Choroid plexus epithelial cell (primary cell): Measurements from ENCODE around the gene STKLD1.

Source experiments
- DNase-seq: peaks from one replicate; pipeline ENCODE4 v3.0.0-alpha.2; 2010; ENCODE audit warnings: low read depth
- H3K4me3 ChIP-seq: 2 replicates; pipeline ENCODE4 v1.5.1; 2011; ENCODE audit warnings: low read depth, mild to moderate bottlenecking, control low read depth, low read length, moderate library complexity
- TF ChIP-seq, protein P1 (sequence below): conservative IDR thresholded peaks from 2 replicates; pipeline ENCODE4 v1.5.1; 2011; ENCODE audit warnings: low read depth, mild to moderate bottlenecking, control low read depth, inconsistent platforms, low read length, moderate library complexity

STKLD1 gene

DNA sequence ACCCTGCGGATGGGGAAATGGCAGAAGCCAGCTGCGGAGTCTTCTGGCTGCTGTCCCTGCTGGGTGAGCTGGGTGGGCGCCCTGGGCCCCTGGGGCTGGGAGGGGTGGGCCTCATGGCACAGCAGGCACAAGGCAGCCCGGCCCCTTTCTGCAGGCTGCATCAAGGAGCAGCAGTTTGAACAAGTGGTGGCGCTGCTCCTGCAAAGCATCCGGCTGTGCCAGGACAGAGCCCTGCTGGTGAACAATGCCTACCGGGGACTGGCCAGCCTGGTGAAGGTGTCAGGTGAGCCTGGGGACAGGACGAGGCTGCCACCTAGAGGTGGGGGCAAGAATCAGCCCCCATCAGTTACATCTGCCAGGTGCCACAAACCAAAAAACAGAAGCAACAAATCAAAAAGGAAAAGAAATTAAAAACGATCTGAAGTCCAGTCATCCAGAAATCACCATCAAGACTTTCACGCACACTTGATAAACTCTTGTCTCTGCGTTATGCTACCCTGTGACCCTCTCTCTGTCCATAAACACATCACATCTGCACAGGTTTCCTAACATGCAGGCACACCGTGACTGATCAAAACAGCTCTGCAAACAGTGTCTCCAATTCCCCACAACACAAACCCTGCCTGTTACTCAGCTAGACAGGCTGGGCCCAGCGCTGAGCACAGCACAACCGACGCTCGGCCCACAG lies 27.7 kb downstream of the STKLD1 start:
- TF ChIP-seq, protein P1, sequence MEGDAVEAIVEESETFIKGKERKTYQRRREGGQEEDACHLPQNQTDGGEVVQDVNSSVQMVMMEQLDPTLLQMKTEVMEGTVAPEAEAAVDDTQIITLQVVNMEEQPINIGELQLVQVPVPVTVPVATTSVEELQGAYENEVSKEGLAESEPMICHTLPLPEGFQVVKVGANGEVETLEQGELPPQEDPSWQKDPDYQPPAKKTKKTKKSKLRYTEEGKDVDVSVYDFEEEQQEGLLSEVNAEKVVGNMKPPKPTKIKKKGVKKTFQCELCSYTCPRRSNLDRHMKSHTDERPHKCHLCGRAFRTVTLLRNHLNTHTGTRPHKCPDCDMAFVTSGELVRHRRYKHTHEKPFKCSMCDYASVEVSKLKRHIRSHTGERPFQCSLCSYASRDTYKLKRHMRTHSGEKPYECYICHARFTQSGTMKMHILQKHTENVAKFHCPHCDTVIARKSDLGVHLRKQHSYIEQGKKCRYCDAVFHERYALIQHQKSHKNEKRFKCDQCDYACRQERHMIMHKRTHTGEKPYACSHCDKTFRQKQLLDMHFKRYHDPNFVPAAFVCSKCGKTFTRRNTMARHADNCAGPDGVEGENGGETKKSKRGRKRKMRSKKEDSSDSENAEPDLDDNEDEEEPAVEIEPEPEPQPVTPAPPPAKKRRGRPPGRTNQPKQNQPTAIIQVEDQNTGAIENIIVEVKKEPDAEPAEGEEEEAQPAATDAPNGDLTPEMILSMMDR, result peak; percentile 72
- H3K4me3 ChIP-seq, result no peak overlapping the region
- peak; percentile 41 for DNase-seq

GRCh38 chr9:133404454-133405002 lies 28.4 kb downstream of the STKLD1 start:
- H3K4me3 ChIP-seq, result no peak overlapping the region
- TF ChIP-seq, protein P1, result no peak
- no peak for DNase-seq

GRCh38 chr9:133405508-133406438 lies 29.6 kb downstream of the STKLD1 start:
- TF ChIP-seq, protein P1, result no peak
- no peak for DNase-seq
- H3K4me3 ChIP-seq, result no peak overlapping the region

- DNase-seq, result peak; percentile 85
- TF ChIP-seq, protein P1, result peak; percentile 93
- H3K4me3 ChIP-seq, result no peak overlapping the region
Observed at GRCh38 chr9:133406480-133407307, 30.5 kb downstream of the STKLD1 start.

DNA sequence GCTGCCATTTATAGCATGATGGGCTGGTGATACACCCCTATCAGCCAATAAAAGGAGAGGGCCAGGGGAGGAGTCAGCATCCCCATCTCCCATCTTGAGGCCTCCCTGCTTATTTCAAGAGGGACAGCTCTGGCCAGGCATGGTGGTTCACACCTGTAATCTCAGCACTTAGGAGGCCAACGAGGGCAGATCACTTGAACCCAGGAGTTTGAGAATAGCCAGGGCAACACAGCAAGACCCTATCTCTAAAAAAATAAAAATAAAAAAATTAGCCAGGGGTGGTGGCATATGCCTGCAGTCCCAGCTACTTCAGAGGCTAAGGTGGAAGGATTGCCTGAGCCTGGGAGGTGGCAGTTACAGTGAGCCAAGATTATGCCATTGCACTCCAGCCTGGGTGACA lies 31.9 kb downstream of the STKLD1 start:
- TF ChIP-seq, protein P1, result no peak
- DNase-seq, result no peak
- no peak overlapping the region for H3K4me3 ChIP-seq

- TF ChIP-seq, protein P1, result no peak
- H3K4me3 ChIP-seq, result no peak overlapping the region
- no peak for DNase-seq
Observed at GRCh38 chr9:133415170-133415569, 39.0 kb downstream of the STKLD1 start.
